Body of pancreas (tissue), 4 donors: ENCODE data around the gene FLRT1.

ENCODE experiments used
- POLR2A ChIP-seq, 3 donors: fragments of 450-650 bp; IDR thresholded peaks; one replicate each; pipeline ENCODE4 v1.6.1; 2016; ENCODE audit warnings: antibody characterized with exemption in 3 of 3, mild to moderate bottlenecking in 2 of 3
- TF ChIP-seq, protein P1 (sequence below), 7 experiments: fragments of 450-650 bp in 4 of 7; fragments of 200-600 bp in 3 of 7; sonication (generic) in 3 of 7; IDR thresholded peaks; one replicate each; pipeline ENCODE4 v1.5.1; 2016 to 2019; ENCODE audit warnings: antibody characterized with exemption in 7 of 7

DNA sequence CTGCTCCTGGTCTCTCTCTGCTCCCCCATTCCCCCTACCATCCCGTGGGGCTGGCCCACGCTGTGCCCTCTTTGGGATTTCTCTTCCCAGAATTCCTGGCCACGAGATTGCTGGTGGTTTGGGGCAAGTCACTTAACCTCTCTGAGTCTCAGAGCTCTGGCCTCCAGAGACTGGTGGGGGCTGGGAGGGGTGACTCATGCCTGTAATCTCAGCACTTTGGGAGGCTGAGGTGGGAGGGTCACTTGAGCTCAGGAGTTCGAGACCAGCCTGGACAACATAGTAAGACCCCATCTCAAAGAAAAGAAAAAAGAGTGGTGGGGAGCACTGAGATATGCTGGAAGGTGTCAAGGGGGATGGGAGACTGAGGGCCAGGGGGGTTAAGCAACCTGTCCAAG is 31.1 kb upstream of the FLRT1 start:
- no peak for TF ChIP-seq POLR2A (IDR thresholded peaks at IDR 0.05)
- TF ChIP-seq, protein P1, sequence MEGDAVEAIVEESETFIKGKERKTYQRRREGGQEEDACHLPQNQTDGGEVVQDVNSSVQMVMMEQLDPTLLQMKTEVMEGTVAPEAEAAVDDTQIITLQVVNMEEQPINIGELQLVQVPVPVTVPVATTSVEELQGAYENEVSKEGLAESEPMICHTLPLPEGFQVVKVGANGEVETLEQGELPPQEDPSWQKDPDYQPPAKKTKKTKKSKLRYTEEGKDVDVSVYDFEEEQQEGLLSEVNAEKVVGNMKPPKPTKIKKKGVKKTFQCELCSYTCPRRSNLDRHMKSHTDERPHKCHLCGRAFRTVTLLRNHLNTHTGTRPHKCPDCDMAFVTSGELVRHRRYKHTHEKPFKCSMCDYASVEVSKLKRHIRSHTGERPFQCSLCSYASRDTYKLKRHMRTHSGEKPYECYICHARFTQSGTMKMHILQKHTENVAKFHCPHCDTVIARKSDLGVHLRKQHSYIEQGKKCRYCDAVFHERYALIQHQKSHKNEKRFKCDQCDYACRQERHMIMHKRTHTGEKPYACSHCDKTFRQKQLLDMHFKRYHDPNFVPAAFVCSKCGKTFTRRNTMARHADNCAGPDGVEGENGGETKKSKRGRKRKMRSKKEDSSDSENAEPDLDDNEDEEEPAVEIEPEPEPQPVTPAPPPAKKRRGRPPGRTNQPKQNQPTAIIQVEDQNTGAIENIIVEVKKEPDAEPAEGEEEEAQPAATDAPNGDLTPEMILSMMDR (IDR thresholded peaks at IDR 0.05): no peak
